ENCODE data around the gene INSRR. TPM values are rescaled to one million over a fixed set of nuclear protein-coding genes. Genes with fewer than 3 reads are reported as not detected.
A peak's percentile ranks its signal among the peaks of the same experiment; 100 is the strongest.

The INSRR gene
- total and polyA plus RNA-seq, 2 of the 8 experiments (the other 6 are each of a cell fraction or from before 2014, with no cell fraction given), result 0.02 TPM; not detected in 1

DNA sequence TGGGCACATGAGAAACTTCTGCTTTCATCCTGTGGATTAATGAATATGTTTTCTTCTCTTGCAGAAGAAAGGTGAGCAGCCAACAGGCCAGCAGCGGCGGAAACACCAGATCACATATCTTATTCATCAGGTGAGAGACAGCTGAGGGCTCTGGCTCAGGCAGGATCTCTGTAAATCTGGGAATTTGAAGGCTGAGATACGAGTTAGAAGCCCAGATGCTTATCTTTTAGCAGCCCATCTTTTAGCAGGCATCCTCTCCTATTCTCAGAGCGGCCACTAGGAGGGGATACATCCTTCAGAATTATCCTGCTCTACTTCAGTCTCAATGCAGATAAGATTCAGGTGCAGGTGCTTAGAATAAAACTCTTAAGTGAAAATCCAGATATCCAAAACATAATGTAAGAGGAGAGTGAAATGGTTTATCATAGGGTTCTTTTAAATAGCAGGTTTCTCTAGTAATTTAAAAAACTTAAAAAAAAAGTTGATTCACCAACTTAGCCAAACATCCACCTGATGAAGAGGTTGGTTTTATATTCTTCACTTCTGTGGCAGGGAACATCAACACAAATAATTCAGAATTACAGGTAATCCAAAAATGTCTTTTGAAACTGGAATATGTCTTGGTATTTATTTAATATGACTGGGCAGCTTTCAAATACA lies 61.6 kb downstream of the INSRR start:
- H3K4ac ChIP-seq (replicated peaks; ENCODE audit: insufficient read length, low read depth, low read length), result no peak overlapping the region
- peaks cover 24 to 72% (median 59%) of the 10 kb centered on the region in 4 experiments for H3K36me3 ChIP-seq (ENCODE audit: control insufficient read depth in 2 of 4, insufficient read depth in 4 of 4, low read length in 3 of 4)
- H4K20me1 ChIP-seq (replicated peaks in 1 of 2; ENCODE audit: control insufficient read depth in 1 of 2, insufficient read depth in 2 of 2, low read length in 2 of 2), result peaks cover 3 to 5% of the 10 kb centered on the region in 2 experiments
- H4K91ac ChIP-seq (replicated peaks; ENCODE audit: insufficient read length, low read length), result no peak overlapping the region
- no peaks in the 10 kb centered on the region for H3K79me2 ChIP-seq (ENCODE audit: control insufficient read depth in 1 of 2, insufficient read depth in 2 of 2, low read length in 2 of 2)
- no peak overlapping the region for H3K14ac ChIP-seq (ENCODE audit: insufficient read length)
- ChIA-PET POLR2A (ENCODE audit: partially characterized antibody) (interaction anchor here (0.7 to 1.4 kb wide), 7 partner anchors 11 to 93 kb away, joined by 3 to 5 read pairs (median 3); no protein-coding TSS in a partner anchor), CTCF (ENCODE audit: partially characterized antibody) (interaction anchor here (0.6 to 31.8 kb wide), 37 partner anchors 7 to 277 kb away, joined by 3 to 491 read pairs (median 5); partner anchors contain the start of genes INSRR, ISG20L2, METTL25B and NTRK1)
- no peak overlapping the region for H2BK5ac ChIP-seq (ENCODE audit: low read depth, low read length)
- no peak overlapping the region for H2AK5ac ChIP-seq (ENCODE audit: low read depth, low read length)
- H3K56ac ChIP-seq (replicated peaks; ENCODE audit: insufficient read length, low read depth, low read length), result no peak overlapping the region
- TF ChIP-seq YY1 (IDR thresholded peaks at IDR 0.05; ENCODE audit: low read depth, low read length), result 0 out of 2 replicates have a peak, but pooled peaks have one; percentile 22
- TF ChIP-seq, protein P1, sequence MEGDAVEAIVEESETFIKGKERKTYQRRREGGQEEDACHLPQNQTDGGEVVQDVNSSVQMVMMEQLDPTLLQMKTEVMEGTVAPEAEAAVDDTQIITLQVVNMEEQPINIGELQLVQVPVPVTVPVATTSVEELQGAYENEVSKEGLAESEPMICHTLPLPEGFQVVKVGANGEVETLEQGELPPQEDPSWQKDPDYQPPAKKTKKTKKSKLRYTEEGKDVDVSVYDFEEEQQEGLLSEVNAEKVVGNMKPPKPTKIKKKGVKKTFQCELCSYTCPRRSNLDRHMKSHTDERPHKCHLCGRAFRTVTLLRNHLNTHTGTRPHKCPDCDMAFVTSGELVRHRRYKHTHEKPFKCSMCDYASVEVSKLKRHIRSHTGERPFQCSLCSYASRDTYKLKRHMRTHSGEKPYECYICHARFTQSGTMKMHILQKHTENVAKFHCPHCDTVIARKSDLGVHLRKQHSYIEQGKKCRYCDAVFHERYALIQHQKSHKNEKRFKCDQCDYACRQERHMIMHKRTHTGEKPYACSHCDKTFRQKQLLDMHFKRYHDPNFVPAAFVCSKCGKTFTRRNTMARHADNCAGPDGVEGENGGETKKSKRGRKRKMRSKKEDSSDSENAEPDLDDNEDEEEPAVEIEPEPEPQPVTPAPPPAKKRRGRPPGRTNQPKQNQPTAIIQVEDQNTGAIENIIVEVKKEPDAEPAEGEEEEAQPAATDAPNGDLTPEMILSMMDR (IDR thresholded peaks at IDR 0.05; ENCODE audit: control extremely low read depth in 1 of 3, insufficient read depth in 1 of 3, low read depth in 1 of 3, low read length in 3 of 3), result peak in 2 of 3 experiments; percentile 84 to 85; a peak in 3 of 4 replicates
- TF ChIP-seq SP4 (IDR thresholded peaks at IDR 0.05; ENCODE audit: low read length), result no peak
- peak; percentile 81 to 83 for TF ChIP-seq RAD21 (IDR thresholded peaks at IDR 0.05 in 1 of 2, conservative IDR thresholded peaks at IDR 0.05 in 1 of 2; ENCODE audit: low read depth in 2 of 2, low read length in 2 of 2)
- H3K4me2 ChIP-seq (ENCODE audit: insufficient read depth in 1 of 2, low read depth in 2 of 2, low read length in 2 of 2), result no peak overlapping the region
- no peak overlapping the region for H2BK12ac ChIP-seq (ENCODE audit: low read depth, low read length)
- H3K79me1 ChIP-seq (ENCODE audit: low read depth, low read length), result no peaks in the 10 kb centered on the region
- H4K8ac ChIP-seq (ENCODE audit: extremely low read depth, insufficient read depth, low read length), result no peak overlapping the region
- no peak overlapping the region for H3K18ac ChIP-seq (ENCODE audit: extremely low read depth, low read length)
- no peak overlapping the region for H2BK120ac ChIP-seq (replicated peaks; ENCODE audit: low read depth, low read length)
- H2BK15ac ChIP-seq (ENCODE audit: low read length), result no peak overlapping the region
- H3K23me2 ChIP-seq (ENCODE audit: low read depth, low read length), result no peaks in the 10 kb centered on the region
- H3K4me1 ChIP-seq (replicated peaks in 1 of 4; ENCODE audit: control insufficient read depth in 3 of 4, insufficient read depth in 4 of 4, low read length in 3 of 4), result no peaks in the 10 kb centered on the region
- no peak overlapping the region for H4K5ac ChIP-seq (ENCODE audit: insufficient read length, low read depth, low read length)
- H2AFZ ChIP-seq (ENCODE audit: low read length), result no peak overlapping the region
- no peak overlapping the region for H3K4me3 ChIP-seq (ENCODE audit: extremely low read depth in 1 of 4, insufficient read depth in 2 of 4, low read depth in 3 of 4, low read length in 4 of 4)
- WGBS, 2 experiments (ENCODE audit: extremely low coverage in 1 of 2, insufficient coverage in 1 of 2, insufficient read length in 1 of 2, insufficient replicate concordance in 2 of 2, low coverage in 1 of 2, low lambda C conversion rate in 2 of 2, missing lambda C conversion rate in 1 of 2), result 45% methylated on average over 4 of the region's 4 CpGs; no CpG with 5 or more reads in 1 of the 2 experiments
- H2BK20ac ChIP-seq (ENCODE audit: low read length), result no peak overlapping the region
- H3K23ac ChIP-seq (ENCODE audit: insufficient read length), result no peak overlapping the region
- H3K27ac ChIP-seq (ENCODE audit: low read depth, low read length), result no peak overlapping the region
- DNase-seq (ENCODE audit: low read depth in 1 of 2, low spot score in 2 of 2) (no peak), FAIRE-seq (peak; percentile 86)
- H3K9me3 ChIP-seq (ENCODE audit: insufficient read depth in 2 of 2, low read depth in 1 of 2, low read length in 1 of 2), result no peaks in the 10 kb centered on the region
- no peaks in the 10 kb centered on the region for H3K27me3 ChIP-seq (replicated peaks in 1 of 4; ENCODE audit: control insufficient read depth in 3 of 4, extremely low read depth in 1 of 4, insufficient read depth in 3 of 4, low read length in 3 of 4)
- no peak overlapping the region for H3K9ac ChIP-seq (replicated peaks in 1 of 4; ENCODE audit: extremely low read depth in 1 of 4, low read depth in 3 of 4, low read length in 3 of 4)
